SK-N-SH (cell line): ENCODE results near the gene AKTIP. TPM values are rescaled to one million over a fixed set of nuclear protein-coding genes. Genes with fewer than 3 reads are reported as not detected.

ENCODE experiments used
- CTCF ChIA-PET: fragments of 300-600, 350-600 bp; formaldehyde crosslinking; extraction: SDS; loops from one replicate; lab custom pipeline; 2021; lab: Yijun Ruan, JAX
- POLR2A ChIA-PET: fragments of 350-600 bp; sonication (Branson Sonifier 250); formaldehyde crosslinking; extraction: SDS; loops from one replicate; lab custom pipeline; 2020; ENCODE audit warnings: antibody characterized with exemption, inconsistent platforms; lab: Yijun Ruan, JAX
- DNase-seq: peaks from one replicate; pipeline ENCODE4 v3.0.0; 2012
- H2AFZ ChIP-seq: fragments of 200-600 bp; sonication (generic); 2 replicates; pipeline ENCODE4 v1.8.1; 2016; ENCODE audit warnings: antibody characterized with exemption, mild to moderate bottlenecking, low read depth
- H3F3A ChIP-seq: fragments of 200-600 bp; sonication (generic); replicated peaks from 2 replicates; pipeline ENCODE3; 2016; ENCODE audit warnings: antibody characterized with exemption, mild to moderate bottlenecking; ENCODE audit not compliant: insufficient read depth
- H3K27ac ChIP-seq, 2 experiments: fragments of 200-500 bp in 1 of 2; fragments of 200-600 bp in 1 of 2; sonication (Bioruptor generic) in 1 of 2; sonication (generic), shearing (Covaris generic) in 1 of 2; 2 replicates each; pipeline versions ENCODE4 v1.5.1 to v1.6.1; 2014 to 2016; ENCODE audit warnings: low read depth in 2 of 2, inconsistent platforms in 1 of 2, low read length in 1 of 2, mild to moderate bottlenecking in 1 of 2, mixed read lengths in 1 of 2
- H3K27me3 ChIP-seq: fragments of 200-600 bp; sonication (generic), shearing (Covaris generic); 2 replicates; pipeline ENCODE4 v1.6.1; 2016; ENCODE audit warnings: mixed run types; ENCODE audit not compliant: insufficient read depth
- H3K36me3 ChIP-seq, 2 experiments: fragments of 200-500 bp in 1 of 2; fragments of 200-600 bp in 1 of 2; sonication (Bioruptor generic) in 1 of 2; sonication (generic) in 1 of 2; replicated peaks in 1 of 2; 2 replicates each; pipeline versions ENCODE3 to v1.5.1; 2014 to 2016; ENCODE audit warnings: low read length in 1 of 2, mild to moderate bottlenecking in 1 of 2; ENCODE audit not compliant: insufficient read depth in 2 of 2, control insufficient read depth in 1 of 2
- H3K4me1 ChIP-seq, 2 experiments: fragments of 200-500 bp in 1 of 2; fragments of 200-600 bp in 1 of 2; sonication (Bioruptor generic) in 1 of 2; sonication (generic), shearing (Covaris generic) in 1 of 2; 2 replicates each; pipeline versions ENCODE4 v1.5.1 to v1.6.1; 2014 to 2016; ENCODE audit warnings: low read depth in 1 of 2, low read length in 1 of 2, mixed run types in 1 of 2; ENCODE audit not compliant: insufficient read depth in 2 of 2, control insufficient read depth in 1 of 2
- H3K4me2 ChIP-seq: fragments of 200-600 bp; sonication (generic), shearing (Covaris generic); 2 replicates; pipeline ENCODE4 v1.6.1; 2017; ENCODE audit warnings: mixed run types
- H3K4me3 ChIP-seq, 2 experiments: fragments of 200-500 bp in 1 of 2; fragments of 200-600 bp in 1 of 2; sonication (Bioruptor generic) in 1 of 2; sonication (generic), shearing (Covaris generic) in 1 of 2; 2 replicates each; pipeline versions ENCODE4 v1.5.1 to v1.8.1; 2014 to 2016; ENCODE audit warnings: low read depth in 2 of 2, inconsistent platforms in 1 of 2, low read length in 1 of 2, mild to moderate bottlenecking in 1 of 2, mixed read lengths in 1 of 2, moderate library complexity in 1 of 2
- H3K79me2 ChIP-seq: fragments of 200-600 bp; sonication (generic); 2 replicates; pipeline ENCODE4 v1.8.1; 2017; ENCODE audit warnings: mild to moderate bottlenecking; ENCODE audit not compliant: insufficient read depth
- H3K9ac ChIP-seq: fragments of 200-600 bp; sonication (generic); 2 replicates; pipeline ENCODE4 v1.6.1; 2017; ENCODE audit warnings: mixed run types
- H3K9me2 ChIP-seq: fragments of 200-600 bp; sonication (generic); 2 replicates; pipeline ENCODE4 v1.6.1; 2017; ENCODE audit warnings: mixed run types
- H3K9me3 ChIP-seq: fragments of 200-600 bp; sonication (generic); 2 replicates; pipeline ENCODE4 v1.6.1; 2017; ENCODE audit warnings: mixed run types, mild to moderate bottlenecking, moderate library complexity
- H4K20me1 ChIP-seq: fragments of 200-600 bp; sonication (generic); 2 replicates; pipeline ENCODE4 v1.6.1; 2017; ENCODE audit warnings: mild to moderate bottlenecking, mixed run types; ENCODE audit not compliant: insufficient read depth
- CHD2 ChIP-seq: fragments of 150-350 bp; IDR thresholded peaks from 2 replicates; pipeline ENCODE4 v1.6.1; 2018; ENCODE audit warnings: low read length; ENCODE audit not compliant: partially characterized antibody
- ELF1 ChIP-seq: IDR thresholded peaks from 2 replicates; pipeline ENCODE4 v1.4.0; 2012
- EP300 ChIP-seq, 2 experiments: IDR thresholded peaks; 2 replicates each; pipeline versions ENCODE4 v1.4.0 to v1.6.1; 2012; ENCODE audit warnings: borderline replicate concordance in 1 of 2, low read depth in 1 of 2, low read length in 1 of 2
- FOSL2 ChIP-seq: IDR thresholded peaks from 2 replicates; pipeline ENCODE4 v1.4.0; 2012; ENCODE audit warnings: low read depth, mild to moderate bottlenecking, moderate library complexity, borderline replicate concordance
- FOXJ3 ChIP-seq: sonication (generic); formaldehyde crosslinking; IDR thresholded peaks from 2 replicates; pipeline ENCODE4 v1.5.1; 2020; ENCODE audit warnings: mild to moderate bottlenecking, missing genetic modification reagents
- FOXM1 ChIP-seq: IDR thresholded peaks from 2 replicates; pipeline ENCODE4 v1.4.0; 2012; ENCODE audit warnings: low read depth, mild to moderate bottlenecking
- GABPA ChIP-seq: IDR thresholded peaks from 2 replicates; pipeline ENCODE4 v1.4.0; 2012; ENCODE audit warnings: low read depth, mild to moderate bottlenecking
- GATA2 ChIP-seq: sonication (generic); formaldehyde crosslinking; IDR thresholded peaks from 2 replicates; pipeline ENCODE4 v1.5.0; 2020; ENCODE audit warnings: mild to moderate bottlenecking, missing genetic modification reagents
- MEF2A ChIP-seq: IDR thresholded peaks from 2 replicates; pipeline ENCODE4 v1.4.0; 2012; ENCODE audit warnings: low read depth, borderline replicate concordance
- NFIC ChIP-seq: IDR thresholded peaks from 2 replicates; pipeline ENCODE4 v1.4.0; 2012; ENCODE audit warnings: borderline replicate concordance
- RFX5 ChIP-seq: IDR thresholded peaks from 2 replicates; pipeline ENCODE4 v1.6.1; 2012; ENCODE audit warnings: mild to moderate bottlenecking, improper control_type of control experiment, low read length
- RXRA ChIP-seq: IDR thresholded peaks from 2 replicates; pipeline ENCODE4 v1.4.0; 2012; ENCODE audit warnings: low read depth, mild to moderate bottlenecking, borderline replicate concordance
- SMC3 ChIP-seq: IDR thresholded peaks from 2 replicates; pipeline ENCODE4 v1.6.1; 2012; ENCODE audit warnings: low read depth, low read length, improper control_type of control experiment
- YY1 ChIP-seq: IDR thresholded peaks from 2 replicates; pipeline ENCODE4 v1.4.0; 2012; ENCODE audit warnings: low read depth, mild to moderate bottlenecking
- WGBS: methylation state at CpG from one replicate; pipeline ENCODE4 v1.1.6; 2017; ENCODE audit warnings: low lambda C conversion rate; 5-methylcytosine and 5-hydroxymethylcytosine counted together
- polyA plus RNA-seq, 3 experiments: library from polyadenylated mRNA; depleted of rRNA; stranded (reverse); fragments of >200 nt; gene quantifications; 2 replicates each; pipeline ENCODE4 v1.2.3, GENCODE V29; 2012
- TF ChIP-seq, protein P1 (sequence below): IDR thresholded peaks from 2 replicates; pipeline ENCODE4 v1.4.0; 2012; ENCODE audit warnings: low read depth, borderline replicate concordance
- TF ChIP-seq, protein P2 (sequence below): IDR thresholded peaks from 2 replicates; pipeline ENCODE4 v1.4.0; 2012; ENCODE audit warnings: low read depth, borderline replicate concordance
- TF ChIP-seq, protein P3 (sequence below): IDR thresholded peaks from 2 replicates; pipeline ENCODE4 v1.4.0; 2012; ENCODE audit warnings: low read depth
- TF ChIP-seq, protein P4 (sequence below): IDR thresholded peaks from 2 replicates; pipeline ENCODE4; 2012

AKTIP gene
- polyA plus RNA-seq, 1 of the 3 experiments (the other 2 are of a cell fraction): 21.0 TPM

DNA sequence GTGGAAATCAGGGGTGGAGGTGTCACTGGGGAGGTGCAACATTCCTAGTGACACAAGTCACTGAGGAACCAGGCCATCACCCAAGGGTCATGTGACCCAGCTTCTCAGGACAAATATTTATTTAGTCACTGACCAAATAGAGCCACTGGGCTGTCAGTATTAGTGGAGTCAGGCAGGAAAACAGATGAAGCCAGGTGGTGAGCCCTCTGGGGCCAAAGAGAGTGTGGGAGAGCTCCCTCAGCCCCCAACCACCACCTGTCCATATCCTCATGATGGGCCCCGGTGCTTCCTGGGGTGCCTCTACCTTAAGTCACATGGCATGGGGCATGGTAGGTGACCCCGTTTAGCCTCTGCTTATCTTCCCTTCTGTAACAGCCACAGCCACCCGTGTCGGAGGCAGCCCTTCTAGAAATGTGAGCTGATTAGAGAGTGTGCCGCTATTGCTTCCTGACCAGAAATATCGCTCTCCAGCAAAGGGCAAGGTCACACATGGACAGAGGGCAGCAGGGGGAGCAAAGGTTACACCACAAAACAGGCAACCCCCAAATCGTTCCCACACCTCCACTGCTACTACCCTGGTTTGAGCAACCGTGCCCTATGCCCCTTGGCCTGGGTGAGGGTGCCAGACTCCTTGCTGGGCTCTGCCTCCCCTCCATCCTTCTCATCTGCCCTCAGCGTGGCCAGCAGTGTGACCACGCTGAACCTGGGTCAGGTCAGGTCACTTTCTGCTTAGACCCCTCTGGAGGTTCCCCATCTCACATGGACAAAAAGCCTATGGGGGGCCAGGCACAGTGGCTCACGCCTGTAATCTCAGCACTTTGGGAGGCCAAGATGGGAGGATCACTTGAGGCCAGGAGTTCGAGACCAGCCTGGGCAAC is 8.6 kb upstream of the AKTIP start:
- no peak for DNase-seq
- no peak overlapping the region for H2AFZ ChIP-seq
- peaks cover 0 to 5% of the 10 kb centered on the region in 2 experiments; a peak in 1 of 4 replicates for H3K4me1 ChIP-seq
- POLR2A ChIA-PET: no interaction called here
- TF ChIP-seq RFX5: no peak
- TF ChIP-seq SMC3: no peak
- TF ChIP-seq MEF2A: no peak
- no peak for TF ChIP-seq EP300 (IDR thresholded peaks at IDR 0.05; ENCODE audit: borderline replicate concordance in 1 of 2, low read depth in 1 of 2, low read length in 1 of 2)
- TF ChIP-seq, protein P1, sequence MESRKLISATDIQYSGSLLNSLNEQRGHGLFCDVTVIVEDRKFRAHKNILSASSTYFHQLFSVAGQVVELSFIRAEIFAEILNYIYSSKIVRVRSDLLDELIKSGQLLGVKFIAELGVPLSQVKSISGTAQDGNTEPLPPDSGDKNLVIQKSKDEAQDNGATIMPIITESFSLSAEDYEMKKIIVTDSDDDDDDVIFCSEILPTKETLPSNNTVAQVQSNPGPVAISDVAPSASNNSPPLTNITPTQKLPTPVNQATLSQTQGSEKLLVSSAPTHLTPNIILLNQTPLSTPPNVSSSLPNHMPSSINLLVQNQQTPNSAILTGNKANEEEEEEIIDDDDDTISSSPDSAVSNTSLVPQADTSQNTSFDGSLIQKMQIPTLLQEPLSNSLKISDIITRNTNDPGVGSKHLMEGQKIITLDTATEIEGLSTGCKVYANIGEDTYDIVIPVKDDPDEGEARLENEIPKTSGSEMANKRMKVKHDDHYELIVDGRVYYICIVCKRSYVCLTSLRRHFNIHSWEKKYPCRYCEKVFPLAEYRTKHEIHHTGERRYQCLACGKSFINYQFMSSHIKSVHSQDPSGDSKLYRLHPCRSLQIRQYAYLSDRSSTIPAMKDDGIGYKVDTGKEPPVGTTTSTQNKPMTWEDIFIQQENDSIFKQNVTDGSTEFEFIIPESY: no peak
- TF ChIP-seq GABPA: no peak
- TF ChIP-seq NFIC: no peak
- no peak for TF ChIP-seq FOSL2
- no peak for TF ChIP-seq FOXM1
- TF ChIP-seq YY1: no peak
- TF ChIP-seq, protein P2, sequence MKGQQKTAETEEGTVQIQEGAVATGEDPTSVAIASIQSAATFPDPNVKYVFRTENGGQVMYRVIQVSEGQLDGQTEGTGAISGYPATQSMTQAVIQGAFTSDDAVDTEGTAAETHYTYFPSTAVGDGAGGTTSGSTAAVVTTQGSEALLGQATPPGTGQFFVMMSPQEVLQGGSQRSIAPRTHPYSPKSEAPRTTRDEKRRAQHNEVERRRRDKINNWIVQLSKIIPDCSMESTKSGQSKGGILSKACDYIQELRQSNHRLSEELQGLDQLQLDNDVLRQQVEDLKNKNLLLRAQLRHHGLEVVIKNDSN: no peak
- TF ChIP-seq GATA2: no peak
- no peak for TF ChIP-seq RXRA
- TF ChIP-seq CHD2: no peak
- no peak for TF ChIP-seq FOXJ3
- TF ChIP-seq, protein P3, sequence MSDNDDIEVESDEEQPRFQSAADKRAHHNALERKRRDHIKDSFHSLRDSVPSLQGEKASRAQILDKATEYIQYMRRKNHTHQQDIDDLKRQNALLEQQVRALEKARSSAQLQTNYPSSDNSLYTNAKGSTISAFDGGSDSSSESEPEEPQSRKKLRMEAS: no peak
- no peak for TF ChIP-seq ELF1
- TF ChIP-seq, protein P4, sequence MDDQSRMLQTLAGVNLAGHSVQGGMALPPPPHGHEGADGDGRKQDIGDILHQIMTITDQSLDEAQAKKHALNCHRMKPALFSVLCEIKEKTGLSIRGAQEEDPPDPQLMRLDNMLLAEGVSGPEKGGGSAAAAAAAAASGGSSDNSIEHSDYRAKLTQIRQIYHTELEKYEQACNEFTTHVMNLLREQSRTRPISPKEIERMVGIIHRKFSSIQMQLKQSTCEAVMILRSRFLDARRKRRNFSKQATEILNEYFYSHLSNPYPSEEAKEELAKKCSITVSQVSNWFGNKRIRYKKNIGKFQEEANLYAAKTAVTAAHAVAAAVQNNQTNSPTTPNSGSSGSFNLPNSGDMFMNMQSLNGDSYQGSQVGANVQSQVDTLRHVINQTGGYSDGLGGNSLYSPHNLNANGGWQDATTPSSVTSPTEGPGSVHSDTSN: no peak
- H3K4me3 ChIP-seq: no peak overlapping the region
- H3K9me3 ChIP-seq: no peaks in the 10 kb centered on the region
- H3K4me2 ChIP-seq: no peak overlapping the region
- CTCF ChIA-PET: interaction anchor here (0.9 to 2.0 kb wide), 3 partner anchors 9 to 18 kb away, joined by 3 to 4 read pairs (median 3); no protein-coding TSS in a partner anchor
- H3K36me3 ChIP-seq: no peaks in the 10 kb centered on the region
- no peaks in the 10 kb centered on the region for H3K9me2 ChIP-seq
- no peaks in the 10 kb centered on the region for H4K20me1 ChIP-seq
- H3K79me2 ChIP-seq: no peaks in the 10 kb centered on the region
- H3K27me3 ChIP-seq: no peaks in the 10 kb centered on the region
- no peak overlapping the region for H3K27ac ChIP-seq
- H3K9ac ChIP-seq: no peak overlapping the region
- no peaks in the 10 kb centered on the region for H3F3A ChIP-seq
- WGBS: 80% methylated on average over 6 of the region's 12 CpGs
